ENCODE data around the gene CCNL2.
A peak's percentile ranks its signal among the peaks of the same experiment; 100 is the strongest.

CCNL2 gene

GRCh38 chr1:1355416-1355815 lies 43.7 kb downstream of the CCNL2 start:
- no peak for DNase-seq (ENCODE audit: low spot score)

GRCh38 chr1:1354271-1355247 lies 44.6 kb downstream of the CCNL2 start:
- DNase-seq (ENCODE audit: low spot score) = no peak

GRCh38 chr1:1353389-1354151 lies 45.6 kb downstream of the CCNL2 start:
- no peak for DNase-seq (ENCODE audit: low spot score)

- DNase-seq (ENCODE audit: low spot score) = peak; percentile 65
These were observed 46.2 kb downstream of the CCNL2 start for GRCh38 chr1:1352786-1353388.

GRCh38 chr1:1351511-1352427 lies 47.4 kb downstream of the CCNL2 start:
- no peak for DNase-seq (ENCODE audit: low spot score)

- peak; percentile 90 for DNase-seq (ENCODE audit: low spot score)
These were observed 49.7 kb downstream of the CCNL2 start, which contains the start of gene DVL1 for GRCh38 chr1:1349256-1350012. TSS of gene DVL1 (minus strand) at chr1:1349418. CDS start at chr1:1349065, 353 bp downstream.

GRCh38 chr1:1348420-1349255 lies 50.5 kb downstream of the CCNL2 start:
- DNase-seq (ENCODE audit: low spot score) = no peak

- no peak for DNase-seq (ENCODE audit: low spot score)
These were observed 51.3 kb downstream of the CCNL2 start for GRCh38 chr1:1347663-1348419.

- no peak for DNase-seq (ENCODE audit: low spot score)
These were observed 52.0 kb downstream of the CCNL2 start for GRCh38 chr1:1347026-1347595.

- DNase-seq (ENCODE audit: low spot score) = no peak
These were observed 52.6 kb downstream of the CCNL2 start for GRCh38 chr1:1346501-1346890.

GRCh38 chr1:1345860-1346500 lies 53.2 kb downstream of the CCNL2 start:
- DNase-seq (ENCODE audit: low spot score) = no peak

- DNase-seq (ENCODE audit: low spot score) = no peak
These were observed 53.8 kb downstream of the CCNL2 start for GRCh38 chr1:1345384-1345783.

- no peak for DNase-seq (ENCODE audit: low spot score)
These were observed 54.3 kb downstream of the CCNL2 start for GRCh38 chr1:1344655-1345361.

GRCh38 chr1:1343811-1344421 lies 55.2 kb downstream of the CCNL2 start:
- DNase-seq (ENCODE audit: low spot score) = no peak

- no peak for DNase-seq (ENCODE audit: low spot score)
These were observed 56.5 kb downstream of the CCNL2 start for GRCh38 chr1:1342584-1343115.

- DNase-seq (ENCODE audit: low spot score) = no peak
These were observed 57.0 kb downstream of the CCNL2 start for GRCh38 chr1:1342061-1342562.

Measured in germinal center (tissue), 1 donor.